HG03060 (cell line): Measurements from ENCODE around the gene ANKS1B.
A peak's percentile ranks its signal among the peaks of the same experiment; 100 is the strongest.

Source experiments
- ATAC-seq: cut with Tn5 transposase; IDR thresholded peaks from one replicate; pipeline ENCODE4 v1.9.1; 2021; ENCODE audit warnings: low read depth, moderate number of reproducible peaks; ENCODE audit not compliant: unreplicated experiment

Gene ANKS1B

DNA sequence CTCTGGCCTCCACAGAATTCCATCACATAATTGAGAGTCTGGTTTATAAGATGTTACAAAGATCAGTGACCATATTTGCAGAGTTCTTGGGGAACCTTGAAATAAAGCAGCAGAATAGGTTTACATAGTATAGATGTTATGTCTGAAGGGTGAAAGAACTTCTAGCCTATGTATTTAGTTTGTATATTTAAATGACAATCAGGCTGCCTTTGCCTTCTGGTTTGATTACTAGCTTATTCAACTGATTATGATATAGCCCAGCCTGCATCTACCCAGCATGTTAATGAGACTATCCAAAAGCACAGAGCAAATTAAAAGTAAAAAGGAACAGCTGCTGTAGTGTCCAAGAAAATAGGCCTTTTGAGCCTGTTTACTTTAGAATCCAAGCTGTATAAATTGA, 1254.3 kb downstream of the ANKS1B start:
- ATAC-seq: no peak

DNA sequence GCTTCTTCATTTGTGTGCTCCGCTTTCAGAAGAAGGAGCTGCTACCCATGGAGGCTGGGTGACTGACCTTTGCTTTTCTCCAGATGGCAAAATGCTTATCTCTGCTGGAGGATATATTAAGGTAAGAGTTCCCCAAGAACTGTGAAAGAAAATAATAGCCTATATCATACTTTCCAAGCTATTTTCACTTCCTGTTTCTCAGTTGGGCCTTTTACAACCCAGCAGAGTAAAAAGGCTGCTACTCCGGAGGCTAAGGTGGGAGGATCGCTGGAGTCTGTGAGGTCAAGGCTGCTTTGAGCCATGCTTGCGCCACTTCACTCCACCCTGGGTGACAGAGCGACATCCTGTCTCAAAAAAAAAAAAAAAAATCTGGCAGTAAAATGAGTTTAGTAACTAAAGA, 1257.5 kb downstream of the ANKS1B start:
- ATAC-seq: no peak

DNA sequence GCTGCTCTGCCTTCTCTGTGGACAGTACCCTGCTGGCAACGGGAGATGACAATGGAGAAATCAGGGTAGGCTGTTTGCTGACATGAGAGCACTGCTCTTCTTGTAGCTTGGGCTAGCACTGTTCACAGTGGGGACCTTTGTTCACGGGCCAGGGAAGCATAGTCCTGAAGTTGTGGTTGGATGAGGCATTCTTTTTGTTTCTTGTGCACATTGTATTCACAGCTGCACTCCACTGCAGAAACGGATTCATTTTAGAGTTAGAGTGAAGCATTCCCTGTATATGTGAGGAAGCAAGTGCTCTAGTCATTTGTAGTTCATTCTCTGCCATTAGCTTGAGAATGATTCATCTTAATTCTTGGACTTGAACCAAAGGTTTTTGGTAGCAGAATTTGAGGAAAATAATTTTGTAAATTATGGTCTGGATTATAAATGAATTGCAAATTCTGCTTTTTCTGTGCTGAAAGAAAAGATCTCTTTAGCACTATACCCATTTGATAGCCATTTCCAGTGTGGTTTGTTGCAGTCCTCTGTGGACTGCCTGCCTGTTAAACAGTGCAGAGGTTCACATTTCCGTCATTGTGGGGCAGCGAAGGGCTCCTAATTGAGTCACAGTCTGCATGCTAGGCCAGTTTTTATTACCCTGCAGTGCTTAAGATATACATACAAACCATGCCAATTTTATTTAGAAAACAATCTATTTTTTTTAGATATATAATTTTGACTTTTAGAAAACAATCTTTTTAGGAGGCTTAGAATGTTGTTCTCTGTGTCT, 1259.1 kb downstream of the ANKS1B start:
- ATAC-seq: peak; percentile 70

DNA sequence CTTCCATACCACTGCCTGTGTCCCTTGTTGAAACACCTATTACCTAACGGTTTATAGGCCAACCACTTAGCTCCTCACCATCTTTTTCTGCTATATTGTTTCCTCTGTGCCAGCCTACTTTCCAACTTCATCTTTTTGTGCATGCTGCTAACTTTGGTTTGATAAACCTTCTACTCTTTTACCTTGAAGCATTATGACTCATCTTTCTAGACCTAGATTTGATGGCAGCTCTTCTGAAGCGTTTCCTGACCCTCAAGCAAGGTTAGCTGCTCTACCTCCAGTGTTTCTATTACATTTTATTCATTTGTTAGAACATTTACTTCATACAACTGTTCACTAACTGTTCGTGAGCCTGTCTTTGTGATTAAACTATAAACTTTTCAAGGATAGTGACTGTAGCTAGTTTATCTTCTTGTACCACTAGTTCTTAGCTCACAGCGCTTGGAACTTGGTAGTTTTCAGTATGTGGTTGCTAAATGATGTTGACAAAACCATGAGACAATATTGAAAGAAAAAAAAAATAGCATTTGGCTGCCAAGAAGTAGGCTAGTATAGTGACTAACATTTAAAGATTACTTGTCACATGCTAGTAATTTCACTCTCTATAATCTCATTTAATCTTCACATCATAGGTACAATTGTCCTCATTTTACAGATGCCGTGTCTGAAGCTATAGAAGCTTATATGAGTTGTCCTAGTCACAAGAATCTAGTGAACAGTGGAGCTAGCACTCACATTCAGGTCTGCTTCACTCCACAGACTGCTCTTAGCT, 1260.2 kb downstream of the ANKS1B start:
- ATAC-seq: no peak

DNA sequence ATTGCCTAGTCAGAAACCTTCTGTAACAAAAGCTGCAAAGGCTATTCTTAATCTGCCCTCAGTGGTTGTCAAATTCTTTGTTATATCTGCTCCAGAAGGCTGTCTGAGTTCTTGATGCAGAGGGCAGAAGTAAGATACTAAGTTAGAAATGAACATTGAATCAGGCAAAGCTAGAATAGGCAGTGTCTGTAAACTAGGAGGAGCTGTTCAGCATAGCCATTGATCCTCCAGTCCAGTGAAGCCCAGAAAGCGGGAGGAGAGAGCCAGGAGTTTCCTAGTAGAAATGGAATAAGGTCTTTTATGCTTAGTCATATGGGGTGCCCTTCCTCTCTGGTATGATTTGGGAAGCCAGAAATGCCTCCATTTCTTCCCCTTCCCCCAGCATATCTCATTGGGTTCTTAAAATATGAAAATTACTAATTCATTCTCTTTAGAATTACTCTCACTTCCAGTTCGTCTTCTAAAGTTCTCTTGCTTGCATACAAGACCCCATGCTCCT, 1263.5 kb downstream of the ANKS1B start:
- no peak for ATAC-seq

DNA sequence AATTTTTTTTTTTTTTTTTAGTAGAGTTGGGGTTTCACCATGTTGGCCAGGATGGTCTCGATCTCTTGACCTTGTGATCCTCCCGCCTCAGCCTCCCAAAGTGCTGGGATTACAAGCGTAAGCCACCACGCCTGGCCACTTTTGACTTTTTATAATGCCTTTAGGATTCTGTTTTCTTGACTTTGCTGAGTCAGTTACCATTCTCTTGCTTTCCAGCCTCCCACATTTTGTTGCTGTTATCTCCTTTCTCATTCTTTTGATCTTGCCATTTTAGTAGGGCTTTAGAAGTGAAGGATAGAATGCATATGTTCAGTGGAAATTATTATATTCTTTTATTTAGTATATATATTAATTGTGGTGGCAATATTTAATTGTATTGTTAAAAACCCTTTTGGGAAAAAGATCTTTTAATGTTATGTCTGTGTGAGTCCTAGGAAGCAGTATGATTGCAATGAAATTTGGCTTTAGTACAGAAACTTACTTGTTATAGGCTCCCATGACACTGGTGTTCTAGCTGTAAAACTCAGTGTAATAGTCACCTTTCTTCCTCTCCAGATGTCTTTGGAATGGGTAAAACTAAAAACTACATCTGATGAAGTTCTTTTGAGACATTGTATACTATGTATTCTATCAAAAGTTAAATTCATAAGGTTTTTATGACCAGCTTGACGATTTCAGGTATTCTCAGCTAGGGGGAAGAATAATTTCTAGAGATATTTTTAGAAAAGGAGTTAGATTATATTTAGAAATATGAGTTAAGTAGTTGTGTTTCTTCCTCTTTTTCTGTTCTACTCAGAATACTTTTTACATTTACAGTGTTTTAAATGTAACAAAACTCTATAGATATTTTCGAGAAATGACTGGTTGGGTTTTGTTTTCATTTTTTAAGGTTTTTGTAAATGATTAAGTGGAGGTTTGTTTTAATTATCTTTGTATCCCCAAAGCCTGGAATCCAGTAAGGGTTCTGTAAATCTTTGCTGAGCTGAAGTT, 1264.9 kb downstream of the ANKS1B start:
- peak; percentile 43 for ATAC-seq

DNA sequence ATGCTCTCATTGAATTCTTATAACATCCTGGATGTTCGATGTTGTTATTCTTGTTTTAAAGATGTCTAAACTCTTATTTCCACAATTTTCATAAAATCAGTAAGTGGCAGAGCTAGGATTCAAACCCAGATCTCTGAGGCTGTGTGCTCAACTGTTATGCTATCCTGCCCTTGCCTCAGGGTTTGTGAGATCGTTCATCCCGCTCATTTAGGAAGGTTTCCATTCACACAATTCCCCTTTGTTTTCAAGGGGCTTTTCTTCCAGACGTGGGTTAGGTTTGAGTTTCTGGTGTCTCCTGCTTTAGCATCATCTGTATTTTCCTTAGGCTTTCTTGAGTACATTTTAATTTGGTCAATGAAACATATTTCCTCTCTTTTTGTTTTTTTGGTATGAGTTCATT, 1270.3 kb downstream of the ANKS1B start:
- ATAC-seq: no peak

DNA sequence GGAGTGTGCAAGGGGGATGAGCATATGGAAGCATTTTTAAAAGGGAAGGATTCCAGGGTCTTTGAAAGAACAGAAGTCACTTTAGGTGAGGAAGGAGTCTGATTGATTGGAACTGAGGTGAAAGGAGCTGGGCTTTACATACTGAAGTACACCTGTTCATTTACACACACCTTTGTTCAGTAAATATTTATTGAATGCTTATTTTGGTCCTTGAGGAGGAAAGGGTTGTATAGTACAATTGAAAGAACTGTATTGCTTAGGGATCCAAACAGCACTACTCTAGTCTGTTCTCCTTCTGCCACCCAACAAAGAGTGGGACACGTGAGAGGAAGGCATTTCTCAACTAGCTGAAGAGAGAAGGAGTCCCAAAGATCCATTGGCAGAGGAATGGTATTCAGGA, 1275.7 kb downstream of the ANKS1B start:
- ATAC-seq: no peak

DNA sequence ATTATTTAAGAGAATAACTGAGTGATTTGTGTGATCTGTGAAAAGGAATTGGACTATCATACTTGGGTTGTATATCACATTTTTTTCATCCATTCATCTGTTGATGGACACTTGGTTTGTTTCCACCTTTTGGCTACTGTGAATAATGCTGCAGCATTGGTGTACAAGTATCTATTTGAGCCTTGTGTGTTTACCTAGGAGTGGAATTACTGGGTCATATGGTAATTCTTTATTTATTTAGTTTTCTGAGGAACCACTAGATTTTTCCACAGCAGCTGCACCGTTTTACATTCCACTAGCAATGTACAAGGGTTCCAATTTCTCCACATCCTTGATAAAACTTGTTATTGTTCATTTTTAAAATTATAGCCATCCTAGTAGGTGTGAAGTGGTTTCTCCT, 1283.6 kb downstream of the ANKS1B start:
- no peak for ATAC-seq

DNA sequence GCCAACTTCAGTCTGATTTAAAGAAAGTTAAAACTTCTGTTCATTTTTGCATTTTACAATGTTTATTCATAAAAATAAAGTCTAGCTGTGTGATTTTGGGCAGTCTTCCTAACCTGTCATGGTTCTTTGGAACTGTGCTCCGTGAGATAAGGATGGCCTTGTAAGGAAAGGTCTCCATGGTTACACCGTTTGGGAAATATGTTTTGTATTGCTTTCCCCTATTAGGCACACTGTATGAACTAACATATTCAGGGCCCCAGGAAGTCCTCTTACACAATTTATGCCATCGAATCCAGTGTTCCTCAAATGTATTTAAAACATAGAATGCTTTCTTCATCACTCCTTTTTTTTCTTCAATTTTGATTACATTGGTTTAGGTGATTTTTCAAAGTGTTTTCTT, 1285.2 kb downstream of the ANKS1B start:
- ATAC-seq: no peak

DNA sequence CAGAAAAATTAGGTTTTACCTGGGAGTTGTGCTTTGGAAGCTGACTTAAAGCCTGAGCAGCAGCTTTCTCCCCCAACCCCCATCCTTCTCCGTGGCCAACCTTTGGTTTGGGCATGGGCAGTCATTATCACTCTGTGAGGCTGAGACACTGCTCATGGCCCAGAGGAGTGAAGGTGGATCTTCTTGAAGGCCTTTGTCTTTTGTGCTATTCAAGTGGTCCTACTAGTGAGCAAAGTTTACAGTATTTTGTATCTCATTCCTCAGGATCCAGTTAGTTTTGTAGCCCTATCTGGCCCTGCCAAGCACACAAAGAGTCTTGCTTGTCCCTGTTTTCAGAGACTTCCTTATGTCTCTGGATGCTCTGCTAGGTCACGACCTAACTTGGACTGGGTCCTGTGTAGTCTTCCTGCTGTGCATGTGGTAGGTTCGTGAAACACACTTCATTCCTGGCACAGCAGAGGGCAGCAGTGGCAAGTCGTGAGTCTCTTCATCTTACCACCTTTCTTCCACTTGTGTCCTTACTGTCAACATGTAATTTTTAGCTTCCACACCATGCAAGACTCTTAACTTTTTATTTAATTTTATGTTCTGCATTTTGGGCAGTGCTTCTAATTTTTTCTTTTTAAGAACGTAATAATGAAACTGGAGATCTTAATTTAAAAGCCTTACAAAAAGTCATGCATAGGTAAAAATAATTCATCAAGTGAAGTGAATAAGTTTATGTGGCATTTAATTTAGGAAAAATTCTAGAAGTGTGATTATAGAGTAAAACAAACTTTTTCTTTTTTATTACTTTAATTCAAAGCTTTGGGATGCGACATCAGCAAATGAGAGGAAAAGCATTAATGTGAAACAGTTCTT, 1285.9 kb downstream of the ANKS1B start:
- peak; percentile 85 for ATAC-seq

DNA sequence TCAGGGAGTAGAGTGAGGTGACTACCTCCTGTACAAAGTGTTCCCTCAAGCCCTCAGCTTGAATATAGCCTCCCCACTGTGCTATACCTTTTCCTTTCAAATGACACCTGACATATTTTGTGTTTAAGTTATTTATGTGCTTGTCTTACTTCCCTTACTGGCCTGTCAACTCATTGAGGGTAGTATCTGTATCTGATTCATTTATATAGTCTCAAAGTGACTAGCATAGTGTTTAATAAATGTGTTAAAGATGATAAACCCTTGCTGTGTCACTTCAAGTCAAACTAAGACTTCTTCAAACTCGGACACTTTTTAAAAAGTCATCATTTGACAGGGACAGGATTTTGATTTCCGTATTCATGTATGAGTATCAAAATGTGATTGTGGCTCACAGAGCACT, 1287.5 kb downstream of the ANKS1B start:
- ATAC-seq: no peak

DNA sequence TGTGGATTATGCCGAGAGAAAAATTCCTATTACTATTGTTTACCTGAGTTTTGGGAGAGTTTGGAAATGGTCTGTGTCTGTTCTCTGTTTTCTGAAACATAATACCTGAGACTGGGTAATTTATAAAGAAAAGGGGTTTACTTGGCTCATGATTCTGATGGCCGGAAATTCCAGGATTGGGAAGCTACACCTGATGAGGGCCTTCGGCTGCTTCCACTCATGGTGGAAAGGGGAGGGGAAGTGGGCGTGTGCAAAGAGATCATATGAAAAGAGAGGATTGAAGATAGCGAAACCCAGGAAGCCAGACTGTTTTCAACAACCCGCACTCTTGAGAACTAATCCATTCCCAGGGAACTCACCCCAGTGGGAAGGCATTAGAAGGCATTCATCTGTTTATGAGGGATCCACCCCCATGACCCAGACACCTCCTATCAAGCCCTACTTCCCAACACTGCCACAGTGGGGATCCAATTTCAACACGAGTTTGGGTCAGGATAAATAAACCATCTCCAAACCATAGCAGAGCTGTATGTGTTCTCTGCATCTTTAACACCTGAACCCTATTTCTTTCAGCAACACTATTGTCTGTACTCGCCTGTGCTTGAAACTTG, 1288.6 kb downstream of the ANKS1B start:
- no peak for ATAC-seq

DNA sequence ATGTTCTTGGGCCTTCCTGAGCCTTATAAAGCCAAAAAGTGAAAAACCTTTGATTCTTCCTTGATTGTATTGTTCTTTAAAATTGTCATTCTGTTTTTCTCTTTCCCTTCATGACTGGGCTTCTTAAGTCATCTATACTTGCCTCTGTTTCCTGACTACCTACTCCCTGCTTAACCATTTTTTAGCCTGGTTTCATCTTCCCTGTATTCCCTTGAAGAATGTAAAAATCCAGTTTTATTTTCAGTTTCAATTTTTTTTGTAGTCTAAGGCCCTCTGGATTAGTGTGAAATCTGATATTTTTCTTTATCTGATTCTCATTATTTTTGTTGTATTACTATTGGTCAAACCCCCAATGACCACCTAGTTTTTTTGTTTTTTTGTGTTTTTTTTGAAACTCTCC, 1293.4 kb downstream of the ANKS1B start:
- no peak for ATAC-seq

DNA sequence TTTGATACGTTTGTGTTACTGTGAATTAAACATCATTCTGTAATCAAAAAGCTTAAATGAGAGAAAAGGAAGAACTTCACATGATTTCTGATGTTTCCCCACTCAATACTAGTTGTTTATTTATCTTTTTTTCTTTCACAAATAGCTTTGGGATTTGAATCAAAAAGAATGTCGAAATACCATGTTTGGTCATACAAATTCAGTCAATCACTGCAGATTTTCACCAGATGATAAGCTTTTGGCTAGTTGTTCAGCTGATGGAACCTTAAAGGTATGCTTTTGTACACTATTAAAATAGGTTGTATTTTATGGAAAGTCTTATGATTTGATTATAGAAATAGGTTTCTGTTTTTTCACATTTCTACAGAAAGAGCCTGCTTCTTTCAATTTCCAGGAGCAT, 1298.1 kb downstream of the ANKS1B start:
- ATAC-seq: no peak
